ENCODE data around the gene CAMTA1. TPM values are rescaled to one million over a fixed set of nuclear protein-coding genes. Genes with fewer than 3 reads are reported as not detected.

Gene CAMTA1
- polyA plus RNA-seq, 2 donors = 61.1 to 75.0 TPM

GRCh38 chr1:6867321-6867720, 82.1 kb downstream of the CAMTA1 start:
- WGBS, 2 donors = 94% methylated on average over 5 of the region's 5 CpGs
- Histone ChIP-seq H3K27me3 (ENCODE audit: control insufficient read depth in 1 of 2, insufficient read depth in 2 of 2, low read length in 2 of 2) (no peaks in the 10 kb centered on the region), H3K4me3 (ENCODE audit: low read depth in 1 of 2, low read length in 2 of 2) (no peak overlapping the region), H3K4me1 (ENCODE audit: control insufficient read depth in 2 of 2, insufficient read depth in 2 of 2, low read length in 1 of 2) (peaks cover 2 to 3% of the 10 kb centered on the region in 2 donors), H3K36me3 (ENCODE audit: control insufficient read depth in 2 of 2, insufficient read depth in 2 of 2, low read length in 1 of 2) (no peaks in the 10 kb centered on the region), H3K9me3 (ENCODE audit: control insufficient read depth in 2 of 2, insufficient read depth in 1 of 2, low read depth in 1 of 2, low read length in 1 of 2) (no peaks in the 10 kb centered on the region), H3K27ac (ENCODE audit: low read depth in 2 of 2, low read length in 1 of 2) (no peak overlapping the region)

DNA sequence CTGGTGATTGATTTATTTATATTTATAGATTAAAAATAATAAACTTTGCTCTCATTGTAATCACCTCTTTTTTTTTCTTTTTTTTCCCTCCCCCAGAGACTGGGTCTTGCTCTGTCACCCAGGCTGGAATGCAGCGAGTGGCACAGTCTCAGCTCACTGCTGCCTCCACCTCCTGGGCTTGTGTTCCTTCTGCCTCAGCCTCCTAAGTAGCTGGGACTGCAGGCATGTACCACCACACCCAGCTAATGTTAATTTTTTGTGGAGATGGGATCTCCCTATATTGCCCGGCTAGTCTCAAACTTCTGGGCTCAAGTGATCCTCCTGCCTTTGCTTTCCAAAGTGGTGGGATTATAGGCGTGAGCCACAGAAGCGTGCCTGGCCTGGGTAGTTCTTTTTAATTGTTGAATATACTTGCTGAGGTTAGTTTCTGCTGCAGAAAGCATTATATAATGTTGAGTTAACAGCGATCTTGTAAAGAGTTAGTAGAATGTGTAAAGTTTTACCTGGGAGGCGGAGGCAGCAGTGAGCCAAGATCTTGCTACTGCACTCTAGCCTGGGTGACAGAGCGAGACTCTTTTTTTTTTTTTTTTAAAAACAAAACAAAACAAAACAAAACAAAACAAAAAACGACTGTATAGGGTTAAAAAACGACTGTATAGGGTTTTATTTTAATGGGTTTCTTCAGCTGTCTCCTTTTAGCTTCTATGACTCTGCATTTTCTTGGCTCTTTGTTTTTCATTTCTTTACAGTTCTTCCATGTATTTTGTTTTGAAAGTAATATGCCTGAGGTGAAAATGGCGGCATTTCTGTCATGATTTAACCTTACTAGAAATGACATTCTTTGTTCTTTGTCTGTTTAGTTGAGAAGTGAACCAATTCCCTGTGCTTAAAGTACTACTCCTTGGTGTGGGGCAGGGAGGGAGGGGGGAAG, 82.7 kb downstream of the CAMTA1 start:
- 54 to 67% methylated on average over 10 of the region's 10 CpGs for WGBS, 2 donors
- H3K4me3 ChIP-seq (ENCODE audit: low read depth in 1 of 2, low read length in 2 of 2) = no peak overlapping the region
- H3K27me3 ChIP-seq (ENCODE audit: control insufficient read depth in 1 of 2, insufficient read depth in 2 of 2, low read length in 2 of 2) = no peaks in the 10 kb centered on the region
- H3K27ac ChIP-seq (ENCODE audit: low read depth in 2 of 2, low read length in 1 of 2) = no peak overlapping the region
- no peaks in the 10 kb centered on the region for H3K36me3 ChIP-seq (ENCODE audit: control insufficient read depth in 2 of 2, insufficient read depth in 2 of 2, low read length in 1 of 2)
- H3K4me1 ChIP-seq (ENCODE audit: control insufficient read depth in 2 of 2, insufficient read depth in 2 of 2, low read length in 1 of 2) = peaks cover 2 to 3% of the 10 kb centered on the region in 2 donors
- H3K9me3 ChIP-seq (ENCODE audit: control insufficient read depth in 2 of 2, insufficient read depth in 1 of 2, low read depth in 1 of 2, low read length in 1 of 2) = no peaks in the 10 kb centered on the region

DNA sequence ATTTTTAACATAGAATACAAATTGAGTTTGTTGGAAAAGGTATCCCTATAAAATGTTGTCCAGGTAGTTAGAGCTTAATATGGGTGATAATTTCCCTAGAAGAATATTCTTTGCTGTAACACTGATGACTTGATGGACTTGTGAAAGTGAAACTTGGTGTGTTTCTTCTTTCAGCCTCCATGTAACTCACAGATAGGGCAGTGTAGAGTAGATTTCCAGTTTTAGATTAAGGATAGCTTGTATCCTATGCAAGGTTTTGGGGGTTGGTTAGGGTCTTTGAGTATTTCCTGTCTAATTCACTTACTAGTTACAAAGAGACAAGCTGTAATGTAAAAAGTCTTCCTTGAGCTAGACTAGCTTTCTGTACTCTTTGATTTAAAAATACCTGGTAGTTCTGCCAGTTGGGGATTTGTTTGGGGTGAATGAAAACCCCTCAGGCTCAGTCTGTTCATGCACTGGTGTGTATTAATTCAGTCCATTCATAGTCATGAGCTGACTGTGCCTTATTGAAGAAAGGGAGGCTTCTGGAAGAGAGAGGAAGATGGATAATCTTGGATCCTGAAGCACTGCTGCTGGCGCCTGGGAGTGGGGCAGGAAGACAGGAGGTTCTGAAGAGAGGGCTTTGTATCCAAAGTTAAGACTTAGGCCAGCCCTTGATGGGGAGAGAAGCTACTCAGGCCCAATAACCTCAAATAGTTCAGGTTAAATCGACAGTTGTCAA, 83.6 kb downstream of the CAMTA1 start:
- Histone ChIP-seq H3K36me3 (ENCODE audit: control insufficient read depth in 2 of 2, insufficient read depth in 2 of 2, low read length in 1 of 2) (no peaks in the 10 kb centered on the region), H3K27me3 (ENCODE audit: control insufficient read depth in 1 of 2, insufficient read depth in 2 of 2, low read length in 2 of 2) (no peaks in the 10 kb centered on the region), H3K4me1 (ENCODE audit: control insufficient read depth in 2 of 2, insufficient read depth in 2 of 2, low read length in 1 of 2) (peaks cover 2 to 3% of the 10 kb centered on the region in 2 donors), H3K9me3 (ENCODE audit: control insufficient read depth in 2 of 2, insufficient read depth in 1 of 2, low read depth in 1 of 2, low read length in 1 of 2) (no peaks in the 10 kb centered on the region), H3K27ac (ENCODE audit: low read depth in 2 of 2, low read length in 1 of 2) (peak overlapping the region; percentile 15 to 16), H3K4me3 (ENCODE audit: low read depth in 1 of 2, low read length in 2 of 2) (no peak overlapping the region)
- 58 to 66% methylated on average over 2 of the region's 2 CpGs for WGBS, 2 donors

- peaks cover under 1 to 2% of the 10 kb centered on the region in 2 donors for H3K4me1 ChIP-seq (ENCODE audit: control insufficient read depth in 2 of 2, insufficient read depth in 2 of 2, low read length in 1 of 2)
- H3K9me3 ChIP-seq (ENCODE audit: control insufficient read depth in 2 of 2, insufficient read depth in 1 of 2, low read depth in 1 of 2, low read length in 1 of 2) = no peaks in the 10 kb centered on the region
- peaks cover 0 to 3% of the 10 kb centered on the region in 2 donors for H3K36me3 ChIP-seq (ENCODE audit: control insufficient read depth in 2 of 2, insufficient read depth in 2 of 2, low read length in 1 of 2)
- no peak overlapping the region for H3K4me3 ChIP-seq (ENCODE audit: low read depth in 1 of 2, low read length in 2 of 2)
- H3K27ac ChIP-seq (ENCODE audit: low read depth in 2 of 2, low read length in 1 of 2) = no peak overlapping the region
- 72 to 80% methylated on average over 4 of the region's 4 CpGs for WGBS, 2 donors
- no peaks in the 10 kb centered on the region for H3K27me3 ChIP-seq (ENCODE audit: control insufficient read depth in 1 of 2, insufficient read depth in 2 of 2, low read length in 2 of 2)
These were observed 84.3 kb downstream of the CAMTA1 start for GRCh38 chr1:6869545-6869944.

DNA sequence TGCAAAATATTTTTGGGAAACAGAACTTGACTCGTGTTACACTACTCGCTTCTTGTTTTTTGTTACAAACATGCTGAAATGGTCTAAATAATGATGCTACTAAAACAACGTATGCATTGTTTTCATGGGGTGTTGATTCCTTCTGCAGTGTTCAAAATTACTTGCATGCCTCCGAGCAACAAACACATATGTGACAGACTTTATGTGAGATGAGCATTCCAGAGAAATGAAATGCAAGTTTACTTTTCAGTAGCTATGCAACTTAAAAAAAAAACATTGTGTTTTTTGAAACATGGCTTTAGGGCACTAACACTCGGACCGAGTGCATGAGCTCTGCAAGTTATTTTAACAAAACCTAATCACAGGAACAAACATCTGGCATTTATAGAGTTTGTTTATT, 84.8 kb downstream of the CAMTA1 start:
- Histone ChIP-seq H3K9me3 (ENCODE audit: control insufficient read depth in 2 of 2, insufficient read depth in 1 of 2, low read depth in 1 of 2, low read length in 1 of 2) (no peaks in the 10 kb centered on the region), H3K27ac (ENCODE audit: low read depth in 2 of 2, low read length in 1 of 2) (no peak overlapping the region), H3K36me3 (ENCODE audit: control insufficient read depth in 2 of 2, insufficient read depth in 2 of 2, low read length in 1 of 2) (peaks cover 5% of the 10 kb centered on the region in 2 donors), H3K4me1 (ENCODE audit: control insufficient read depth in 2 of 2, insufficient read depth in 2 of 2, low read length in 1 of 2) (peaks cover 0 to 2% of the 10 kb centered on the region in 2 donors), H3K27me3 (ENCODE audit: control insufficient read depth in 1 of 2, insufficient read depth in 2 of 2, low read length in 2 of 2) (no peaks in the 10 kb centered on the region), H3K4me3 (ENCODE audit: low read depth in 1 of 2, low read length in 2 of 2) (no peak overlapping the region)
- 57 to 64% methylated on average over 6 of the region's 6 CpGs for whole genome bisulfite sequencing, 2 donors

GRCh38 chr1:6870571-6870970, 85.3 kb downstream of the CAMTA1 start:
- no peak overlapping the region for H3K4me3 ChIP-seq (ENCODE audit: low read depth in 1 of 2, low read length in 2 of 2)
- no peak overlapping the region for H3K27ac ChIP-seq (ENCODE audit: low read depth in 2 of 2, low read length in 1 of 2)
- H3K4me1 ChIP-seq (ENCODE audit: control insufficient read depth in 2 of 2, insufficient read depth in 2 of 2, low read length in 1 of 2) = peaks cover 0 to 2% of the 10 kb centered on the region in 2 donors
- H3K27me3 ChIP-seq (ENCODE audit: control insufficient read depth in 1 of 2, insufficient read depth in 2 of 2, low read length in 2 of 2) = no peaks in the 10 kb centered on the region
- H3K36me3 ChIP-seq (ENCODE audit: control insufficient read depth in 2 of 2, insufficient read depth in 2 of 2, low read length in 1 of 2) = peaks cover 5% of the 10 kb centered on the region in 2 donors
- no peaks in the 10 kb centered on the region for H3K9me3 ChIP-seq (ENCODE audit: control insufficient read depth in 2 of 2, insufficient read depth in 1 of 2, low read depth in 1 of 2, low read length in 1 of 2)

DNA sequence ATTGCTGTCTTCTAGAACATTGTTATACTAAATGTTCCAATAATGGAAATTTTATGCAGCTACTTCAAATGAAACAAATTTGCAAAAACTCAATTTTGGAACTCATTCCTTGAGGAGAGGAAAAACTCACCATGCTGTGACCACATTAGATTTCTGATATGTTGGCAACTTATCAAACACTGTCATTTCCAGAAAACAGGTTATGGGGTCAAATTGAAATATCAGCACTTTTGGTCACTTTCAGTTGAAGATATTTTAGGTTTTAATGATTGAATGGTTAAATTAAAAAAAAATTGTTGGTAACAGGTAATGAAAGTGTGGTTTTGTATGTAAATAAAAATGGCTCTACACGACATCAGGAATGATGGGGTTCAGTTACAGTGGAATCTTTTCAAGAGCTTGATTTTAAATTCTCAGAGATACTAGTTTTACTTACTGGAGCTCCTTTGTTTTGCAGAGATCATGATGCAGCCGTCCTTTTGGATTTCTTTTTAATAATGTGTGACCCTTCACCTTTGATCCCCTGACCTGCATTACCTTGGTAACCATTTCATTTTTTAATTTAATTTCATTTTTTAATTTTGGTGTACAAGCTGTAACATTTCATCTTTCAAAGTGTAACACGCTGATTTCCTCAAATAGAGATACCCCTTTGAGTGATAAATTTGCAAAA, 86.2 kb downstream of the CAMTA1 start:
- Histone ChIP-seq H3K4me1 (ENCODE audit: control insufficient read depth in 2 of 2, insufficient read depth in 2 of 2, low read length in 1 of 2) (peaks cover 0 to 2% of the 10 kb centered on the region in 2 donors), H3K4me3 (ENCODE audit: low read depth in 1 of 2, low read length in 2 of 2) (no peak overlapping the region), H3K36me3 (ENCODE audit: control insufficient read depth in 2 of 2, insufficient read depth in 2 of 2, low read length in 1 of 2) (peaks cover 5% of the 10 kb centered on the region in 2 donors), H3K27ac (ENCODE audit: low read depth in 2 of 2, low read length in 1 of 2) (no peak overlapping the region), H3K27me3 (ENCODE audit: control insufficient read depth in 1 of 2, insufficient read depth in 2 of 2, low read length in 2 of 2) (no peaks in the 10 kb centered on the region), H3K9me3 (ENCODE audit: control insufficient read depth in 2 of 2, insufficient read depth in 1 of 2, low read depth in 1 of 2, low read length in 1 of 2) (no peaks in the 10 kb centered on the region)
- WGBS, 2 donors = 88 to 89% methylated on average over 3 of the region's 3 CpGs

- Histone ChIP-seq H3K9me3 (ENCODE audit: control insufficient read depth in 2 of 2, insufficient read depth in 1 of 2, low read depth in 1 of 2, low read length in 1 of 2) (no peaks in the 10 kb centered on the region), H3K4me1 (ENCODE audit: control insufficient read depth in 2 of 2, insufficient read depth in 2 of 2, low read length in 1 of 2) (no peaks in the 10 kb centered on the region), H3K36me3 (ENCODE audit: control insufficient read depth in 2 of 2, insufficient read depth in 2 of 2, low read length in 1 of 2) (peaks cover 5% of the 10 kb centered on the region in 2 donors), H3K27ac (ENCODE audit: low read depth in 2 of 2, low read length in 1 of 2) (no peak overlapping the region), H3K4me3 (ENCODE audit: low read depth in 1 of 2, low read length in 2 of 2) (no peak overlapping the region), H3K27me3 (ENCODE audit: control insufficient read depth in 1 of 2, insufficient read depth in 2 of 2, low read length in 2 of 2) (no peaks in the 10 kb centered on the region)
- WGBS, 2 donors = 74 to 83% methylated on average over 5 of the region's 5 CpGs
These were observed 87.5 kb downstream of the CAMTA1 start for GRCh38 chr1:6872573-6873261.
